Limb (tissue), 2 donors: Measurements from ENCODE around the gene CTNNB1.

Experiments
- DNase-seq, 2 donors: peaks; one replicate each; pipeline ENCODE4 v3.0.0-alpha.2; 2016; ENCODE audit errors: extremely low spot score in 2 of 2

The CTNNB1 gene

GRCh38 chr3:41216993-41217392 lies 17.7 kb downstream of the CTNNB1 start:
- DNase-seq: no peak

DNA sequence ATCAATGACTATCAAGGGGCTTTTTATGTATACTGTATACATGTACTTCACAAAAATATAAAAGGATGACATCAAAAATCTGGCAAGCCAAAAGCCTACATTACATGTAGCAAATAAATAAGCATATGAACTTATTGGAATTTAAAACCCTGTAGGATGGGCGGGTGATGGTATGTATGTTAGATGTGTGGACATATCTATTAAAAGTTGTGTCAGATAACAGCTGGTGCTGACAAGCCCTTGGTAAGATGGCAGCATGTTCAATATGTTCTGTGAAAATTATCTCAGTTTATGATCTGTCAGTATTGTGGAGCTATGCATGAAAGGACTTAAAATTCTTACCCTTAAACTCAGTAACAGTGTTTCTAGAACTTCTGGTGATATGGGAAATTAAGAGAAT lies 20.1 kb downstream of the CTNNB1 start:
- DNase-seq: no peak

GRCh38 chr3:41220906-41221677 lies 21.8 kb downstream of the CTNNB1 start:
- DNase-seq: no peak

- no peak for DNase-seq
Measured at GRCh38 chr3:41222012-41222411, 22.7 kb downstream of the CTNNB1 start.

DNA sequence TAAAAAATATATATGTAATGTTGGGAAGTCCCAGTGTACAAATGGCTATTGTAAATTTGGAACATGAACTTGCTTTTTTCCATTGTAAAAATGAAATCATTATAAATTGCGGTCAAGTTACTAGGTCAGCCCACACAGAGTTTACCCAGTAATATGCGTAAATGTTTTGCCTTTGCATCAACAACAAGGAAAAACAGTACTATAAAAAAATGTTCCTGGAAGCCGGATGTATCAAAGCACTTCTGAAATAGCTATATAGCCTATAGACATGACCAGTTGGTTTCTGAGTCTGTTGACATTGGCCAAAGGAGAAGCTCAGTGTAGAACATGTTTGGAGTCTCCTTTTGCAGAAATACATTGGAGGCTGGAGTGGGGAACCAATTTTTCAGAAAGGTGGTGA lies 23.2 kb downstream of the CTNNB1 start:
- no peak for DNase-seq

- DNase-seq: no peak
Measured at GRCh38 chr3:41223078-41223477, 23.8 kb downstream of the CTNNB1 start.

DNA sequence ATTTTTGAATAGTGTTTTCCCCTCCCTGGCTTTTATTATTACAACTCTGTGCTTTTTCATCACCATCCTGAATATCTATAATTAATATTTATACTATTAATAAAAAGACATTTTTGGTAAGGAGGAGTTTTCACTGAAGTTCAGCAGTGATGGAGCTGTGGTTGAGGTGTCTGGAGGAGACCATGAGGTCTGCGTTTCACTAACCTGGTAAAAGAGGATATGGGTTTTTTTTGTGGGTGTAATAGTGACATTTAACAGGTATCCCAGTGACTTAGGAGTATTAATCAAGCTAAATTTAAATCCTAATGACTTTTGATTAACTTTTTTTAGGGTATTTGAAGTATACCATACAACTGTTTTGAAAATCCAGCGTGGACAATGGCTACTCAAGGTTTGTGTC lies 24.4 kb downstream of the CTNNB1 start:
- DNase-seq: no peak

- no peak for DNase-seq
Measured at GRCh38 chr3:41224120-41224806, 25.0 kb downstream of the CTNNB1 start.

- DNase-seq: no peak
Measured at GRCh38 chr3:41234823-41235721, 35.8 kb downstream of the CTNNB1 start.

GRCh38 chr3:41236228-41236627 lies 36.9 kb downstream of the CTNNB1 start:
- no peak for DNase-seq

DNA sequence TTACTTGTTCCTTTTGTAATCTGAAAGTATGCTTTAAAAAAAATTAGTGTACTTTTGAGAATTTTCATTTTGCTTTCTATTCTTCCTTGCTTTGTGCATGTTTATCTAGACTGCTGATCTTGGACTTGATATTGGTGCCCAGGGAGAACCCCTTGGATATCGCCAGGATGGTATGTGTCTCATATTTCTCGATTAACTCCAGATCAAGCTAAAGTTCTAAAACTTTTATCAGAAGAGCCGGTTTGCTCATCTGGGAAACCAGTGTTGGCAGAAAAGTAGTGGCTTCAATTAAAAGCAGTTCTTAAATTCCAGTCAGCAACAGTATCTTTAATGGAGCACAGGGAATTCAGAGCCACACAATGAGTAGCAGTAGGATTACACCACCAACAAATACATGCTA lies 38.6 kb downstream of the CTNNB1 start:
- no peak for DNase-seq

DNA sequence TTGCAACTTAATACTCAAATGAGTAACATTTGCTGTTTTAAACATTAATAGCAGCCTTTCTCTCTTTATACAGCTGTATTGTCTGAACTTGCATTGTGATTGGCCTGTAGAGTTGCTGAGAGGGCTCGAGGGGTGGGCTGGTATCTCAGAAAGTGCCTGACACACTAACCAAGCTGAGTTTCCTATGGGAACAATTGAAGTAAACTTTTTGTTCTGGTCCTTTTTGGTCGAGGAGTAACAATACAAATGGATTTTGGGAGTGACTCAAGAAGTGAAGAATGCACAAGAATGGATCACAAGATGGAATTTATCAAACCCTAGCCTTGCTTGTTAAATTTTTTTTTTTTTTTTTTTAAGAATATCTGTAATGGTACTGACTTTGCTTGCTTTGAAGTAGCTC lies 40.3 kb downstream of the CTNNB1 start:
- no peak for DNase-seq

DNA sequence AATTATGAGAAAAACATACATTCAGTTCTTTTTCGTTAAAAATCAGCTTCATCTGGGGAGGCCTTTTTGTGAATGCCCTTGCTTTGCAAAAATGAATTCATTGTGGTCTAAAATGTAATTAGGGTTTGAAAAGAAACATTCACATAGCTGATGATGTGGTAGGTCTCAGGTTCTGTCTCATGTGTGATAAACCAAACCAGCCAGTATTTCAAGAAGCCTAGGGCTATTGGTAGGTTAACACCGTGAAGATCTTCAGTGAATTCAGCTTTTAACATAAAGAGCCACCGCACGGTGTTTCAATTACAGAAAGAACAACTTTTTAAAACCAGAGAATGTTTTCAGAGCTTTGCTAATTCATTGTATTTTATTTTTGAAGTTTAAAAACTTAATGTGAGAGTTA lies 41.9 kb downstream of the CTNNB1 start:
- no peak for DNase-seq

DNA sequence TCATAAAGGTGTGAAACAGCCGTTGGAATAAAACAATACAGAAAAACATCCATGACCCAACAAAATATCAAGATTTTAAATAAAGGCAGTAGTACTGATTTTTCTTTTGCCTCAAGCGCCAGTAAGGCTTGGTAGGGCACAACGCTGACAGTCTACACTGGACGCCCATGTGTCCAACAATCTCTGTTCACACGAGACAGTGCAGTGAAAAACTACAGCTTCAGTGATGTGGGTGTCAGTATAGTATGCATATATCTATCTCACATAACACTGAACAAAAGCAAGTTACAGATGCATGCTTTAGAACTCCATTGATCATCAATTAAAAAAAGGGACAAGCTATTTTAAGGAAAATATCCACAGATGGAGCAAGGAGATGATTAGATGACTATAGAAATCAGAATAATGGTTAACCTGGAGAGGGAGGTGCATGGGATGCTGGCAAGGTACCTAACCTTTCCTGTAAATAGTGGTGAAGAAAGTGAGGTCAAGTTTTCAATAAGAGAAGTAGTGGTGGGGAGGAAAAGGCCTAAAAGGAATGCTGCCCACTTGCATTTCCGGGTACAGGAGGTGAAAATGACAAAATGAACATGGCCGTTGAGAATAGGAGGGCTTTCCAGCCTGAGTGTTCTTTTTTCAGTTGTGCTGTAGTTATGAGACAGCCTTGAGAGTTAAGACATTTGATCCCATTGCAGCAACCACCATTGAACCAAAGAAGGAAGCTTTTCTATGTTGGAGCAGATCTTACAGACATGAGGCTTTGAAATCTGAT lies 42.7 kb downstream of the CTNNB1 start:
- DNase-seq: no peak

- no peak for DNase-seq
Measured at GRCh38 chr3:41243183-41243582, 43.9 kb downstream of the CTNNB1 start.

DNA sequence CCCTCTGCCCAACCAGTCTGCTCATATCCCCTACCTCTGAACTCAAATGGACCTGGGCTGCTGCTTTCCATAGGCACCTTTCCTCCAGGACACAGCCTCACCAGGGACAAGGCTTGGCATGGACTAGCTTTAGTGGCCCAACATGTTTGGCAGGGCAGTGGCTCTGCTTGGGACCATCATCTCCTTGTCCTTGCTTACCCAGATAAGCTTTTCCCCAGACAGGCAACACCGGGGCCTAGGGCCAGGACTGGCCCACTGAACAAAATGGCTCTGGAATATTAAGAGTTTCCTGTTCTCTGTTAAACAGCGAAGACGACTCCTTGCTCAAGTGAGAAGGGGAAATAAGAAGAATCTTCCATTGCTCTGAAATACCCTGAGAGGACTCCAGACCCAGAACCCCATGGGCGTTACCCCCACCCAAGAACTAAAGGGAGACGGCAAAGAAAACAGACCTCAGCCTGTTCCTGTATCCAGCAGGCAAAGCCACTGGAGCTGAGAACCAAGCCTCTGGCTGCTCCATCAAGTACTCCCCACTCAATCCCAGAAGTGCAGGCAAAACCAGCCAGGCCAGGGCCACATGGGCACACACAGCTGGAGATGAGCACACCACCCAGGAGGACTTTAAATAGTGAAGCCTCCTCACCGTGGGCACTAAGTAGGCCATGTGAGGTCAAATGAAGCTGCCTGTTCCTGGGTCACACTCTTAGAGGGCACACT lies 45.5 kb downstream of the CTNNB1 start:
- DNase-seq: no peak

- DNase-seq: no peak
Measured at GRCh38 chr3:41247055-41248004, 48.0 kb downstream of the CTNNB1 start.

GRCh38 chr3:41248525-41248924 lies 49.2 kb downstream of the CTNNB1 start:
- DNase-seq: no peak

DNA sequence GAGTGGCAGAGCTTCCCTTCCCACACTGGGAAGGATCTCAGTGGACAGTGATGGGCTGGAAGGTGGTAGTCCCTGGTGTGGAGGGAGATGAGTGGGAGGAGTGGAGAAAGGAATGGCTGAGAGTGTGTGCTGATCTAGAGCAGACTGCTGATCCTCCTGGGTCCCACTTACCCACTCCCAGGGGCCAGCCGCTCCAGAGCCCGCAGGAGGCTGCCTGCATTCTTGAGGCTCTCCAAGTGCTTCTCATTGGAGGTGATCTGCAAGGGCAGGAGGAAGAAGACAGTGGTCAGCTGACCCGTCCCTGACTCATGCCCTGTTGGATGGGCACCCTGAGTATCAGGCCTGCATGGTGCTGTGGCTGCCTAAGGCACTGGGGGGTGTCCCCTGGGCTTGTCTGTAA lies 50.0 kb downstream of the CTNNB1 start:
- DNase-seq: no peak

- DNase-seq: no peak
Measured at GRCh38 chr3:41250825-41251224, 51.5 kb downstream of the CTNNB1 start.
